Calu3 (cell line): Measurements from ENCODE around the gene PLXNB1. TPM values are rescaled to one million over a fixed set of nuclear protein-coding genes. Genes with fewer than 3 reads are reported as not detected.

Source experiments
- BruUV-seq: library from RNA; stranded (reverse); fragments of 400-500 nt; replicated peaks from 2 replicates; lab custom pipeline; 2021; lab: Mats Ljungman, UMichigan
- CTCF ChIA-PET: fragments of 300-600 bp; sonication (Branson Sonifier 250); formaldehyde crosslinking; loops from one replicate; lab custom pipeline; 2022; ENCODE audit warnings: antibody characterized with exemption; lab: Charles Lee
- DNase-seq: peaks from one replicate; pipeline ENCODE4 v3.0.0; 2022
- H3K27ac Mint-ChIP-seq: one replicate; pipeline ENCODE4 v1.8.0; 2022; ENCODE audit warnings: mixed read lengths; ENCODE audit not compliant: unreplicated experiment
- H3K27me3 Mint-ChIP-seq: one replicate; pipeline ENCODE4 v1.8.0; 2022; ENCODE audit warnings: mixed read lengths; ENCODE audit not compliant: unreplicated experiment
- H3K36me3 Mint-ChIP-seq: one replicate; pipeline ENCODE4 v1.8.0; 2022; ENCODE audit warnings: mild to moderate bottlenecking, moderate library complexity, mixed read lengths; ENCODE audit not compliant: insufficient read depth, unreplicated experiment
- H3K4me1 Mint-ChIP-seq: one replicate; pipeline ENCODE4 v1.8.0; 2022; ENCODE audit warnings: mild to moderate bottlenecking, low read depth, mixed read lengths; ENCODE audit not compliant: unreplicated experiment
- H3K4me3 Mint-ChIP-seq: one replicate; pipeline ENCODE4 v1.8.0; 2022; ENCODE audit warnings: mild to moderate bottlenecking, low read depth, moderate library complexity, mixed read lengths; ENCODE audit not compliant: unreplicated experiment
- H3K9me3 Mint-ChIP-seq: one replicate; pipeline ENCODE4 v1.8.0; 2022; ENCODE audit warnings: low read depth, mixed read lengths; ENCODE audit not compliant: unreplicated experiment
- CTCF ChIP-seq: fragments of 200-600 bp; IDR thresholded peaks from one replicate; pipeline ENCODE4 v1.8.0; 2022; ENCODE audit warnings: antibody characterized with exemption; ENCODE audit not compliant: unreplicated experiment
- intact Hi-C: fragments of 100-400 bp; cut with micrococcal nuclease; formaldehyde crosslinking; loops from one replicate; pipeline ENCODE4 v1.10.0; 2022; ENCODE audit not compliant: unreplicated experiment
- total RNA-seq: library from RNA; stranded (reverse); gene quantifications from 2 replicates; pipeline ENCODE4 v1.2.3, GENCODE V29; 2022

Gene PLXNB1
- total RNA-seq, 1 experiment from 2014 or later, result 174 TPM

- BruUV-seq, result no TSS peak
- Mint-ChIP-seq H3K27me3 (no peaks in the 10 kb centered on the region), H3K4me1 (peaks cover 67% of the 10 kb centered on the region), H3K36me3 (peaks cover 52% of the 10 kb centered on the region), H3K9me3 (no peaks in the 10 kb centered on the region), H3K27ac (peak overlapping the region; percentile 77), H3K4me3 (peak overlapping the region; percentile 80)
- no peak for DNase-seq
- CTCF ChIA-PET, result interaction anchor here (0.6 to 3.3 kb wide), 3 partner anchors 13 to 1387 kb away, joined by 3 to 24 read pairs (median 23); no protein-coding TSS in a partner anchor
- no peak for TF ChIP-seq CTCF
- intact Hi-C loops, result no loop called here
Observed at GRCh38 chr3:48428088-48428571, 1.8 kb downstream of the PLXNB1 start.

GRCh38 chr3:48427630-48427962 lies 2.3 kb downstream of the PLXNB1 start:
- peaks cover 52% of the 10 kb centered on the region for H3K36me3 Mint-ChIP-seq
- H3K4me1 Mint-ChIP-seq, result peaks cover 72% of the 10 kb centered on the region
- TF ChIP-seq CTCF, result no peak
- BruUV-seq, result no TSS peak
- H3K9me3 Mint-ChIP-seq, result no peaks in the 10 kb centered on the region
- H3K4me3 Mint-ChIP-seq, result peak overlapping the region; percentile 80
- H3K27ac Mint-ChIP-seq, result peak overlapping the region; percentile 77
- H3K27me3 Mint-ChIP-seq, result no peaks in the 10 kb centered on the region
- intact Hi-C loops, result no loop called here
- no peak for DNase-seq
- CTCF ChIA-PET, result interaction anchor here (2.0 to 3.3 kb wide), 2 partner anchors 8 to 26 kb away, joined by 9 to 23 read pairs; no protein-coding TSS in a partner anchor

GRCh38 chr3:48426944-48427629 lies 2.8 kb downstream of the PLXNB1 start:
- Mint-ChIP-seq H3K27me3 (no peaks in the 10 kb centered on the region), H3K4me1 (peaks cover 72% of the 10 kb centered on the region)
- DNase-seq, result no peak

GRCh38 chr3:48426401-48426909 lies 3.4 kb downstream of the PLXNB1 start:
- Mint-ChIP-seq H3K27me3 (no peaks in the 10 kb centered on the region), H3K4me3 (peak overlapping the region; percentile 80), H3K36me3 (peaks cover 58% of the 10 kb centered on the region), H3K4me1 (peaks cover 67% of the 10 kb centered on the region), H3K27ac (peak overlapping the region; percentile 77), H3K9me3 (no peaks in the 10 kb centered on the region)
- no peak for TF ChIP-seq CTCF
- no TSS peak for BruUV-seq
- no peak for DNase-seq
- CTCF ChIA-PET, result interaction anchor here (0.6 to 2.0 kb wide), 3 partner anchors 10 to 33 kb away, joined by 3 to 9 read pairs (median 3); no protein-coding TSS in a partner anchor
- intact Hi-C loops, result no loop called here

More at GRCh38 chr3:48426944-48427629, 2.8 kb downstream of the PLXNB1 start:
- intact Hi-C loops, result no loop called here
- BruUV-seq, result TSS peak; percentile 15
- peaks cover 52% of the 10 kb centered on the region for H3K36me3 Mint-ChIP-seq
- CTCF ChIA-PET, result interaction anchor here (0.6 to 3.3 kb wide), 3 partner anchors 9 to 26 kb away, joined by 3 to 23 read pairs (median 9); no protein-coding TSS in a partner anchor
- no peak for TF ChIP-seq CTCF
- peak overlapping the region; percentile 80 for H3K4me3 Mint-ChIP-seq
- H3K27ac Mint-ChIP-seq, result peak overlapping the region; percentile 77
- no peaks in the 10 kb centered on the region for H3K9me3 Mint-ChIP-seq
